Neural cell (in vitro differentiated cells): ENCODE data around the gene GXYLT2.

Source experiments
- EZH2 ChIP-seq: fragments of 200-600, 300-800 bp; shearing (Covaris generic), sonication (generic); IDR thresholded peaks from 2 replicates; pipeline ENCODE4 v1.6.1; 2014; ENCODE audit warnings: antibody characterized with exemption, low read length, borderline replicate concordance, mild to moderate bottlenecking; ENCODE audit not compliant: insufficient read depth, poor library complexity, severe bottlenecking
- POLR2AphosphoS5 ChIP-seq: IDR thresholded peaks from 2 replicates; pipeline ENCODE4 v1.6.1; 2012
- REST ChIP-seq: IDR thresholded peaks from 2 replicates; pipeline ENCODE4 v1.6.1; 2012; ENCODE audit warnings: borderline replicate concordance
- TAF1 ChIP-seq: IDR thresholded peaks from 2 replicates; pipeline ENCODE4 v1.6.1; 2012; ENCODE audit warnings: low read depth

DNA sequence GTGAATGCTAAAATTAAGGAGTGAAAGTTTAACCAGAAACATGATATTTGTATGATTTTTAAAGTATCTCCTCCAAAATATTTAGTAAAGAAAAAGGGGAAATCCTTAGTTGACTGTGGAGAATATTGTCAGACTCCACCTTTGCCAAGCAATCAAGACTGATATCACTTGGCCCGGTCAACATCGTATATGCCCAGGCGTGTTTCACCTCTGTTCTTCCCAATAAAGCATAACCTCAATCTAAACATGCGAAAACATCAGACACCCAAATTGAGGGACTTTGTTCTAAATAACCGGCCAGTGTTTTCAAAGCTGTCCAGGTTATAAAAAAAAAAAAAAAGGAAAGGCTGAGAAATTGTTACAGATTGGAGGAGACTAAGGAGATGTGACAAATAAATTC, 54.6 kb downstream of the GXYLT2 start:
- TF ChIP-seq EZH2 (no peak), TAF1 (no peak), REST (no peak), POLR2AphosphoS5 (no peak)
